Tibial nerve (tissue), 4 donors: ENCODE measurements around the gene INPP1. TPM values are rescaled to one million over a fixed set of nuclear protein-coding genes. Genes with fewer than 3 reads are reported as not detected.

Source experiments
- DNase-seq, 2 donors: peaks; one replicate each; pipeline ENCODE4 v3.0.0-alpha.2; 2019; ENCODE audit warnings: low spot score in 2 of 2
- H3K27ac ChIP-seq, 4 donors: fragments of 200-600 bp; sonication (generic) in 3 of 4; one replicate each; pipeline ENCODE4 v1.5.1; 2017 to 2019; ENCODE audit warnings: mild to moderate bottlenecking in 1 of 4
- H3K27me3 ChIP-seq, 2 donors: fragments of 200-600 bp; sonication (generic) in 1 of 2; one replicate each; pipeline versions ENCODE4 v1.5.1 to v1.6.0; 2017 to 2019
- H3K36me3 ChIP-seq, 3 donors: fragments of 200-600 bp; sonication (generic); one replicate each; pipeline ENCODE4 v1.5.1; 2018 to 2019
- H3K4me1 ChIP-seq, 4 donors: fragments of 200-600 bp; sonication (generic) in 3 of 4; one replicate each; pipeline ENCODE4 v1.5.1; 2017 to 2019
- H3K4me3 ChIP-seq, 4 donors: fragments of 200-600 bp; sonication (generic) in 3 of 4; one replicate each; pipeline ENCODE4 v1.5.1; 2017 to 2019; ENCODE audit warnings: mild to moderate bottlenecking in 1 of 4, moderate library complexity in 1 of 4
- H3K9me3 ChIP-seq, 4 donors: fragments of 200-600 bp; sonication (generic) in 3 of 4; one replicate each; pipeline ENCODE4 v1.5.1; 2017 to 2019
- CTCF ChIP-seq, 5 experiments: fragments of 200-600 bp in 3 of 5; fragments of 450-650 bp in 2 of 5; sonication (generic) in 3 of 5; IDR thresholded peaks; one replicate each; pipeline ENCODE4 v1.5.1; 2016 to 2019; ENCODE audit warnings: antibody characterized with exemption in 5 of 5, mild to moderate bottlenecking in 3 of 5, moderate library complexity in 2 of 5
- EP300 ChIP-seq, 2 donors: sonication (generic); formaldehyde crosslinking; IDR thresholded peaks; one replicate each; pipeline ENCODE4 v1.6.1; 2017; ENCODE audit warnings: antibody characterized with exemption in 2 of 2, mild to moderate bottlenecking in 1 of 2
- POLR2A ChIP-seq, 2 donors: fragments of 450-650 bp; IDR thresholded peaks; one replicate each; pipeline ENCODE4 v1.6.1; 2017; ENCODE audit warnings: antibody characterized with exemption in 2 of 2, mild to moderate bottlenecking in 2 of 2, moderate library complexity in 2 of 2
- WGBS, 2 donors: methylation state at CpG; one replicate each; pipeline ENCODE4 v1.1.5; 2018; 5-methylcytosine and 5-hydroxymethylcytosine counted together
- total RNA-seq, 4 donors: library from RNA; depleted of rRNA; stranded (reverse); fragments of >200 nt; gene quantifications; one replicate each; pipeline ENCODE4 v1.1.0, GENCODE V29; 2016

INPP1 gene
- total RNA-seq, 4 donors from 2014 or later, result 14.7 to 21.0 (median 15.8) TPM

- no peak for DNase-seq
- Histone ChIP-seq H3K9me3 (no peaks in the 10 kb centered on the region), H3K27me3 (no peaks in the 10 kb centered on the region), H3K36me3 (peaks cover 0 to 12% (median 0%) of the 10 kb centered on the region in 3 donors), H3K4me3 (no peak overlapping the region), H3K27ac (peak overlapping the region in 3 of 4 donors; percentile 8 to 62 (median 40)), H3K4me1 (peaks cover 4 to 48% (median 13%) of the 10 kb centered on the region in 4 donors)
- 67 to 73% methylated on average over 2 of the region's 2 CpGs for WGBS, 2 donors
- no peak for TF ChIP-seq EP300 (IDR thresholded peaks at IDR 0.05)
- no peak for TF ChIP-seq CTCF (IDR thresholded peaks at IDR 0.05)
- no peak for TF ChIP-seq POLR2A (IDR thresholded peaks at IDR 0.05)
Measured at GRCh38 chr2:190415794-190416775, 72.7 kb downstream of the INPP1 start.

- Histone ChIP-seq H3K4me1 (peaks cover 4 to 48% (median 13%) of the 10 kb centered on the region in 4 donors), H3K36me3 (peaks cover 0 to 12% (median 0%) of the 10 kb centered on the region in 3 donors), H3K9me3 (no peaks in the 10 kb centered on the region), H3K27ac (peak overlapping the region in 1 of 4 donors; percentile 62), H3K4me3 (no peak overlapping the region), H3K27me3 (no peaks in the 10 kb centered on the region)
- no peak for DNase-seq
- 81 to 85% methylated on average over 9 of the region's 9 CpGs for WGBS, 2 donors
- no peak for TF ChIP-seq EP300 (IDR thresholded peaks at IDR 0.05)
- no peak for TF ChIP-seq CTCF (IDR thresholded peaks at IDR 0.05)
- no peak for TF ChIP-seq POLR2A (IDR thresholded peaks at IDR 0.05)
Measured at GRCh38 chr2:190417045-190417842, 73.9 kb downstream of the INPP1 start.

GRCh38 chr2:190418727-190419126 lies 75.3 kb downstream of the INPP1 start:
- Histone ChIP-seq H3K36me3 (peaks cover 0 to 12% (median 0%) of the 10 kb centered on the region in 3 donors), H3K27me3 (no peaks in the 10 kb centered on the region), H3K9me3 (no peaks in the 10 kb centered on the region), H3K27ac (no peak overlapping the region), H3K4me3 (no peak overlapping the region), H3K4me1 (peaks cover 4 to 38% (median 13%) of the 10 kb centered on the region in 4 donors)
- no peak for TF ChIP-seq POLR2A (IDR thresholded peaks at IDR 0.05)
- TF ChIP-seq EP300 (IDR thresholded peaks at IDR 0.05), result no peak
- no peak for TF ChIP-seq CTCF (IDR thresholded peaks at IDR 0.05)
- 44 to 74% methylated on average over 1 of the region's 1 CpG for WGBS, 2 donors
- no peak for DNase-seq

- Histone ChIP-seq H3K4me3 (no peak overlapping the region), H3K9me3 (peaks cover 0 to under 1% (median 0%) of the 10 kb centered on the region in 4 donors), H3K36me3 (peaks cover 0 to 12% (median 0%) of the 10 kb centered on the region in 3 donors), H3K4me1 (peaks cover 4 to 33% (median 10%) of the 10 kb centered on the region in 4 donors), H3K27me3 (no peaks in the 10 kb centered on the region), H3K27ac (no peak overlapping the region)
- no peak for TF ChIP-seq EP300 (IDR thresholded peaks at IDR 0.05)
- no peak for TF ChIP-seq POLR2A (IDR thresholded peaks at IDR 0.05)
- no peak for TF ChIP-seq CTCF (IDR thresholded peaks at IDR 0.05)
- WGBS, 2 donors, result 55 to 74% methylated on average over 1 of the region's 1 CpG
- DNase-seq, result no peak
Measured at GRCh38 chr2:190420801-190421200, 77.4 kb downstream of the INPP1 start.

Other genes with a start within 250 kb of the INPP1 start
- 10 to 100 TPM; 15.6 to 19.9 (median 17.8) TPM for gene HIBCH, start 23.8 kb upstream of the INPP1 start, total RNA-seq
- gene MFSD6, start 64.8 kb downstream of the INPP1 start, total RNA-seq, result 10 to 100 TPM; 87.1 to 96.6 (median 92.4) TPM
- 1 to 10 TPM; 1.8 to 7.2 (median 3.1) TPM for gene NEMP2, start 191.1 kb downstream of the INPP1 start, total RNA-seq